Spinal cord (tissue), 10 donors: ENCODE measurements around the gene PIAS2. TPM values are rescaled to one million over a fixed set of nuclear protein-coding genes. Genes with fewer than 3 reads are reported as not detected.
"Not testable (repeated sequence)": the region's sequence is repeated elsewhere in the genome, so short reads cannot be mapped to it uniquely, and the experiment has no call there.

ENCODE experiments used
- DNase-seq, 6 donors: peaks; one replicate each; pipeline versions ENCODE4 v3.0.0 to v3.0.0-alpha.2; 2013 to 2015; ENCODE audit warnings: low spot score in 6 of 6, low read depth in 4 of 6
- H3K27ac ChIP-seq: one replicate; pipeline ENCODE4 v1.5.1; 2013; ENCODE audit warnings: low read depth, low read length, control low read depth
- H3K27me3 ChIP-seq: one replicate; pipeline ENCODE4 v1.6.1; 2013; ENCODE audit warnings: low read length; ENCODE audit not compliant: control insufficient read depth, insufficient read depth
- H3K36me3 ChIP-seq: one replicate; pipeline ENCODE4 v1.6.1; 2013; ENCODE audit warnings: low read length; ENCODE audit not compliant: control insufficient read depth, insufficient read depth
- H3K4me1 ChIP-seq: one replicate; pipeline ENCODE4 v1.6.1; 2013; ENCODE audit warnings: low read length; ENCODE audit not compliant: control insufficient read depth, insufficient read depth
- H3K4me3 ChIP-seq: one replicate; pipeline ENCODE4 v1.5.1; 2013; ENCODE audit warnings: low read depth, low read length, control low read depth
- H3K9me3 ChIP-seq: one replicate; pipeline ENCODE4 v1.6.1; 2013; ENCODE audit warnings: low read length; ENCODE audit not compliant: control insufficient read depth, insufficient read depth
- WGBS: methylation state at CpG from one replicate; pipeline ENCODE4 v1.1.5; 2013; ENCODE audit warnings: missing lambda C conversion rate; ENCODE audit not compliant: insufficient coverage; 5-methylcytosine and 5-hydroxymethylcytosine counted together
- polyA plus RNA-seq, 2 donors: library from polyadenylated mRNA; unstranded; fragments of 120-200 nt; gene quantifications; one replicate each; pipeline ENCODE4 v1.2.1, GENCODE V29; 2013; ENCODE audit not compliant: insufficient read length in 2 of 2
- total RNA-seq, 2 donors: library from RNA; depleted of rRNA in 1 of 2; stranded (reverse); fragments of 120-200 nt in 1 of 2; fragments of >200 nt in 1 of 2; gene quantifications; one replicate each; pipeline versions ENCODE4 v1.2.3 to v1.2.4, GENCODE V29; 2013 to 2014
- donor health status: healthy.

PIAS2 gene
- total and polyA plus RNA-seq, 4 donors: 26.9 to 59.8 (median 38.1) TPM

DNA sequence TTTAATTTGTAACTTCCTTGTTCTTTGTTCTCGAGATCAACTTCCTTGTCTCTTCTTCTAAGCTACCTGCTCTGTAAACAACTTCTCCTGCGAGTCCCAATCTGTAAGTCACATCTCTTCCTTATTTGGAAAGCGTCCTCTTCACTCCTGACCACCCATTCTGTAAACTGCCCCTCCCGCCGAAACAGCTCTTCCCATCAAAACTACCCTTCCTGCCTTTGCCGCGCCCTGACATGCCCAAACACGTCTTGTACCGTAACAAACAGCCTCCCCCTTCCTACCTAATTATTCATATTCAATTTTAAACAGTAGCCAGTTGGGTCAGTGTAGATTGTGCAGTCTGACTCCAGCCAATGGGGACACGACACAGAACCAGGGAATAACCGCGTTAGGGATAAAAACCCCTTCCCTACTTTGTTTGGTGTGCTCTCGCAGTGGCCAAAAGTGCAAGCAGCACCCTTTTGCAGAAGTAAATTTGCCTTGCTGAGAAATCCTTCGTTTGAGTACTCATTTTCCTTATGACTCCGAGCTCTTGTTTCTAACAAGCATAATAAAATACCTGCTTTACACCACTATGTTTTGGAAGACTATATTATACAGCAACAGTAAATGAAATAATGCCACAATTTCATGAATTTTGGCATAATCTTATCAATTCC, 39.8 kb downstream of the PIAS2 start:
- 96% methylated on average over 10 of the region's 15 CpGs for WGBS
- H3K9me3 ChIP-seq: peaks cover 13% of the 10 kb centered on the region

DNA sequence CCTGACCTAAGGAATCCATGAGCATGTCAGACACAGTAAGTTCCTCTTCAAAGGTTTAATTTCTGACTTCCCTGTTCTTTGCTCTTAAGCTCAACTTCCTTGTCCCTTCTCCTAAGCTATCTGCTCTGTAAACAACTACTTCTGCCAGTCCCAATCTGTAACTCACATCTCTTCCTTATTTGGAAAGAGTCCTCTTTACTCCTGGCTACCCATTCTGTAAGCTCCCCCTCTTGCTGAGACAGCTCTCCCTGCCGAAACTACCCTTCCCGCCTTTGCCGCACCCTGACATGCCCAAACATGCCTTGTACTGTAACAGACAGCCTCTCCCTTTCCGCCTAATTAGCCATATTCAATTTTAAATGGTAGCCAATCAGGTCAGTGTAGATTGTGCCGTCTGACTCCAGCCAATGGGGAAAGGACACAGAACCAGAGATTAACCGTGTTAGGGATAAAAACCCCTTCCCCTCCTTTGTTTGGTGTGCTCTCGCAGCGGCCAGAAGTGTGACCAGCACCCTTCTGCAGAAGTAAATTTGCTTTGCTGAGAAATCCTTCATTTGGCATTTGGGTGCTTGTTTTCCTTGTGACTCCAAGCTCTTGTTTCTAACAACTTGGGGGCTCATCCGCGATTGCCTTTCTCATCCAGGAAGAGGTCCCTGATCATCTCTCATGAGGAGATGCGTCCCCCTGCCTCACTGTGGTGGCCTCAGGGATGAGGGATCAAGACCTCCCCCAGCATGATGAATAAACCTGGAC, 49.0 kb downstream of the PIAS2 start:
- no peak for DNase-seq
- no peaks in the 10 kb centered on the region for H3K4me1 ChIP-seq
- no peak overlapping the region for H3K4me3 ChIP-seq
- 96% methylated on average over 10 of the region's 11 CpGs for WGBS
- H3K27ac ChIP-seq: no peak overlapping the region
- no peaks in the 10 kb centered on the region for H3K36me3 ChIP-seq
- H3K9me3 ChIP-seq: peaks cover 2% of the 10 kb centered on the region
- no peaks in the 10 kb centered on the region for H3K27me3 ChIP-seq

More for the DNA sequence above, 39.8 kb downstream of the PIAS2 start:
- Histone ChIP-seq H3K4me3 (no peak overlapping the region), H3K4me1 (no peaks in the 10 kb centered on the region), H3K27me3 (no peaks in the 10 kb centered on the region), H3K27ac (no peak overlapping the region), H3K36me3 (peaks cover 3% of the 10 kb centered on the region)
- DNase-seq: no peak

- no peaks in the 10 kb centered on the region for H3K4me1 ChIP-seq
- no peak overlapping the region for H3K27ac ChIP-seq
Measured at GRCh38 chr18:46867367-46868143, 49.8 kb downstream of the PIAS2 start.

GRCh38 chr18:46866523-46866922, 50.8 kb downstream of the PIAS2 start:
- H3K9me3 ChIP-seq: no peaks in the 10 kb centered on the region
- no peak overlapping the region for H3K27ac ChIP-seq
- no peaks in the 10 kb centered on the region for H3K36me3 ChIP-seq
- WGBS: 50% methylated on average over 1 of the region's 2 CpGs
- H3K27me3 ChIP-seq: no peaks in the 10 kb centered on the region
- no peaks in the 10 kb centered on the region for H3K4me1 ChIP-seq
- H3K4me3 ChIP-seq: no peak overlapping the region
- DNase-seq: no peak

More at GRCh38 chr18:46867367-46868143, 49.8 kb downstream of the PIAS2 start:
- Histone ChIP-seq H3K36me3 (no peaks in the 10 kb centered on the region), H3K27me3 (no peaks in the 10 kb centered on the region), H3K9me3 (no peaks in the 10 kb centered on the region), H3K4me3 (no peak overlapping the region)
- DNase-seq: peak in 1 of 6 donors; percentile 12

DNA sequence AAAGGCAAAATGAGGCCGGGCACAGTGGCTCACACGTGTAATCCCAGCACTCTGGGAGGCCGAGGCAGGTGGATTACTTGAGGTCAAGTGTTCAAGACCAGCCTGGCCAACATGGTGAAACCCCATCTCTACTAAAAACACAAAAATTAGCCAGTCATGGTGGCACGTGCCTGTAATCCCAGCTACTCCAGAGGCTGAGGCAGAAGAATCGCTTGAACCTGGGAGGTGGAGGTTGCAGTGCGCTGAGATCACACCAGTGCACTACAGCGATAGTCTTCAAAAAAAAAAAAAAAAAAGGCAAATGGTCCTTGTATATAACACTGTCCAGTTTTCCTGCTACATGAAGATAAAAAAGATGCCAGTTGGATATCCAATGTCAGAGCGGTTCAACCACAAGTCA, 52.1 kb downstream of the PIAS2 start:
- not testable (repeated sequence) for H3K27ac ChIP-seq, H3K36me3 ChIP-seq, H3K4me3 ChIP-seq, DNase-seq, H3K9me3 ChIP-seq, H3K4me1 ChIP-seq, H3K27me3 ChIP-seq
- WGBS: 88% methylated on average over 4 of the region's 8 CpGs

- peak in 1 of 6 donors; percentile 4 for DNase-seq
- Histone ChIP-seq H3K9me3 (no peaks in the 10 kb centered on the region), H3K27ac (no peak overlapping the region), H3K4me3 (no peak overlapping the region), H3K4me1 (no peaks in the 10 kb centered on the region), H3K27me3 (no peaks in the 10 kb centered on the region), H3K36me3 (no peaks in the 10 kb centered on the region)
- WGBS: no CpG with 5 or more reads among the region's 2 CpGs
Measured at GRCh38 chr18:46859855-46860254, 57.5 kb downstream of the PIAS2 start.

GRCh38 chr18:46858290-46858689, 59.0 kb downstream of the PIAS2 start:
- Histone ChIP-seq H3K27me3 (no peaks in the 10 kb centered on the region), H3K9me3 (no peaks in the 10 kb centered on the region), H3K4me1 (no peaks in the 10 kb centered on the region), H3K27ac (no peak overlapping the region), H3K4me3 (no peak overlapping the region), H3K36me3 (no peaks in the 10 kb centered on the region)
- 100% methylated on average over 2 of the region's 4 CpGs for WGBS
- DNase-seq: no peak

DNA sequence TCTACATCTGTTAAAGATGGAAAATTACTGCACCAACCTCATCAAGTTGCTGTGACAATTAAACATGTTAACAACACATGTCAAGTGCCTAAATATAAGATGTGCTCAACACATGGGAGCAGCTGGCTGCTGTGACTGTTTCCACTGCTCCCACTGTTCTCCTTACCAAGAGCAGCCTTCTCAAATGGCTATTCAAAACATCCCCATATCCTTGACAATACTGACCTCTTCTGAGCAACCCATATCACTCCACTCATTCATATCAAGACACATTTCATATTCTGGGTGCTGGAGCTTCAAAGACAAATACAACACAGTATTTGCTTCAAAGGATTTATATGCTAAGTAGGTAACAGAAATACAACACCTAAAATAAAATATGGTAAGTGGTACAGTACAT, 60.3 kb downstream of the PIAS2 start:
- peak in 2 of 6 donors; percentile 38 to 71 for DNase-seq
- H3K4me3 ChIP-seq: no peak overlapping the region
- peaks cover 3% of the 10 kb centered on the region for H3K4me1 ChIP-seq
- H3K9me3 ChIP-seq: no peaks in the 10 kb centered on the region
- H3K27me3 ChIP-seq: no peaks in the 10 kb centered on the region
- H3K27ac ChIP-seq: no peak overlapping the region
- no peaks in the 10 kb centered on the region for H3K36me3 ChIP-seq

DNA sequence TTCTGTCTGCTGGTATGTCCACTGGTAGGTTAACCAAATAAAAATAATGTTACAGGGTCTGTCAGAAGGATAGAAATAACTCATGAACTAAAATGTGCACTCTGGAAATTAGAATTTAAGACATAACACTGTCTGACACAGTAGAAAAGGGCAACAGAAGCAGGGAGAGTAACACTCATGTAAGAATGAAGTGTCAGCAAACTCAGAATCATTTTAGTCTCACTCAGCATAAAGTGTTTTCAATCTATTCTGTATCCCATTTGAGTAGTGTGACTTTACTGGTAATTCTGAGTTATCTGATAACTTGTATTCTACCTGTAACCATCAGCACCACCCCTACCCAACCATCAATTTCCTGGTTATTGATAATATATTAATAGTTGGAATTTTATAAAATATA, 68.3 kb downstream of the PIAS2 start:
- Histone ChIP-seq H3K4me3 (no peak overlapping the region), H3K9me3 (no peaks in the 10 kb centered on the region), H3K4me1 (peaks cover 3% of the 10 kb centered on the region), H3K27me3 (no peaks in the 10 kb centered on the region), H3K36me3 (no peaks in the 10 kb centered on the region), H3K27ac (no peak overlapping the region)
- DNase-seq: no peak
